ENCODE measurements around the gene ERBIN.
"Not testable (repeated sequence)": the region's sequence is repeated elsewhere in the genome, so short reads cannot be mapped to it uniquely, and the experiment has no call there.

DNA sequence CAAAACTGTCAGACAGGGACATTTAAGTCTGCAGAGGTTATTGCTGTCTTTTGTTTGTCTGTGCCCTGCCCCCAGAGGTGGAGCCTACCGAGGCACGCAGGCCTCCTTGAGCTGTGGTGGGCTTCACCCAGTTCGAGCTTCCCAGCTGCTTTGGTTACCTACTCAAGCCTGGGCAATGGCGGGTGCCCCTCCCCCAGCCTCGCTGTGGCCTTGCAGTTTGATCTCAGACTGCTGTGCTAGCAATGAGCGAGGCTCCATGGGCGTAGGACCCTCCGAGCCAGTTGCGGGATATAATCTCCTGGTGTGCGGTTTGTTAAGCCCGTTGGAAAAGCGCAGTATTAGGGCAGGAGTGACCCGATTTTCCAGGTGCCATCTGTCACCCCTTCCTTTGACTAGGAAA is 136.7 kb downstream of the ERBIN start:
- not testable (repeated sequence) for TF ChIP-seq CTCF (conservative IDR thresholded peaks at IDR 0.05); ZFX (IDR thresholded peaks at IDR 0.05)
